Glutamatergic neuron (in vitro differentiated cells): ENCODE measurements around the gene PRR18. TPM values are rescaled to one million over a fixed set of nuclear protein-coding genes. Genes with fewer than 3 reads are reported as not detected.

Source experiments
- DNase-seq: peaks from one replicate; pipeline ENCODE4 v3.0.0; 2022
- H3K27ac Mint-ChIP-seq: one replicate; pipeline ENCODE4 v1.8.0; 2020; ENCODE audit warnings: mild to moderate bottlenecking, mixed read lengths, inconsistent platforms; ENCODE audit not compliant: unreplicated experiment
- H3K27me3 Mint-ChIP-seq: one replicate; pipeline ENCODE4 v1.8.0; 2020; ENCODE audit warnings: mild to moderate bottlenecking, moderate library complexity, mixed read lengths, inconsistent platforms; ENCODE audit not compliant: unreplicated experiment
- H3K36me3 Mint-ChIP-seq: one replicate; pipeline ENCODE4 v1.8.0; 2020; ENCODE audit warnings: mild to moderate bottlenecking, mixed read lengths, inconsistent platforms; ENCODE audit not compliant: unreplicated experiment
- H3K4me1 Mint-ChIP-seq: one replicate; pipeline ENCODE4 v1.8.0; 2020; ENCODE audit warnings: mild to moderate bottlenecking, low read depth, mixed read lengths, inconsistent platforms; ENCODE audit not compliant: unreplicated experiment
- H3K4me3 Mint-ChIP-seq: one replicate; pipeline ENCODE4 v1.8.0; 2020; ENCODE audit warnings: mild to moderate bottlenecking, mixed read lengths, inconsistent platforms; ENCODE audit not compliant: unreplicated experiment
- H3K9me3 Mint-ChIP-seq: one replicate; pipeline ENCODE4 v1.8.0; 2020; ENCODE audit warnings: mild to moderate bottlenecking, moderate library complexity, mixed read lengths, inconsistent platforms; ENCODE audit not compliant: unreplicated experiment
- total RNA-seq: library from RNA; stranded (reverse); fragmentation: NEBNext Ultra II Directional; extraction: Animal tissue kit (Norgen Biotek cat#: 25700); gene quantifications from one replicate; pipeline ENCODE4 v1.2.1, GENCODE V29; 2021; ENCODE audit not compliant: unreplicated experiment
- TF ChIP-seq, protein P1 (sequence below): fragments of 200-600 bp; sonication (generic); IDR thresholded peaks from one replicate; pipeline ENCODE4 v1.5.0; 2021; ENCODE audit not compliant: partially characterized antibody, unreplicated experiment

Gene PRR18
- total RNA-seq, 1 donor from 2014 or later, result not detected

DNA sequence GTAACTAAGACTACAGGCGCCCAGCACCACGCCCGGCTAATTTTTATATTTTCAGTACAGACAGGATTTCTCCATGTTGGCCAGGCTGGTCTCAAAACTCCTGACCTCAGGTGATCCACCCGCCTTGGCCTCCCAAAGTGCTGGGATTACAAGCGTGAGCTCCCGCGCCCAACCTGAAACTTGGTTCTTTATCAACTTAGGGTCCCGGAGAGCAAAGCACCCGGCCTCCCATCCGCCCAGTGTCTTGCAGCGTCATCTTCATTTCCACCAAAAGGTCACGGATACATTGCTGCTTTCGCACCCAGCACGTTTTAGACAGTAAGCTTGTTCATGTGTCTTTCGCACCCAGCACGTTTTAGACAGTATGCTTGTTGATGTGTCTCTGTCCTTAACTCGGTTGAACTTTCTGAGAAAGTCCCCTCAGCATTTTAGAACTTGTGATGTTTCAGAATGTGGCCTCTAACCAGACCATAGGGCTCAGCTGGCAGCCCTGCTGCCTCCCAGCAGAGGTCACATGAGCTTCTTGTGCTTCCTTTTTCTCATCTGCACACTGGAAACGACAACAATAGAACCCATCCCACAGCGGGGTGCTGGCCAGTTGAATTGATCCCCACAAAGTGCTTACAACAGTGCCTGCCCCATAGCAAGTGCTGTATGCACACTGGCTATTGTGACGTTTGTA is 48.8 kb downstream of the PRR18 start:
- H3K36me3 Mint-ChIP-seq, result no peaks in the 10 kb centered on the region
- no peaks in the 10 kb centered on the region for H3K4me1 Mint-ChIP-seq
- DNase-seq, result no peak
- TF ChIP-seq, protein P1, sequence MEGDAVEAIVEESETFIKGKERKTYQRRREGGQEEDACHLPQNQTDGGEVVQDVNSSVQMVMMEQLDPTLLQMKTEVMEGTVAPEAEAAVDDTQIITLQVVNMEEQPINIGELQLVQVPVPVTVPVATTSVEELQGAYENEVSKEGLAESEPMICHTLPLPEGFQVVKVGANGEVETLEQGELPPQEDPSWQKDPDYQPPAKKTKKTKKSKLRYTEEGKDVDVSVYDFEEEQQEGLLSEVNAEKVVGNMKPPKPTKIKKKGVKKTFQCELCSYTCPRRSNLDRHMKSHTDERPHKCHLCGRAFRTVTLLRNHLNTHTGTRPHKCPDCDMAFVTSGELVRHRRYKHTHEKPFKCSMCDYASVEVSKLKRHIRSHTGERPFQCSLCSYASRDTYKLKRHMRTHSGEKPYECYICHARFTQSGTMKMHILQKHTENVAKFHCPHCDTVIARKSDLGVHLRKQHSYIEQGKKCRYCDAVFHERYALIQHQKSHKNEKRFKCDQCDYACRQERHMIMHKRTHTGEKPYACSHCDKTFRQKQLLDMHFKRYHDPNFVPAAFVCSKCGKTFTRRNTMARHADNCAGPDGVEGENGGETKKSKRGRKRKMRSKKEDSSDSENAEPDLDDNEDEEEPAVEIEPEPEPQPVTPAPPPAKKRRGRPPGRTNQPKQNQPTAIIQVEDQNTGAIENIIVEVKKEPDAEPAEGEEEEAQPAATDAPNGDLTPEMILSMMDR, result no peak
- H3K4me3 Mint-ChIP-seq, result no peak overlapping the region
- no peak overlapping the region for H3K27ac Mint-ChIP-seq
- no peaks in the 10 kb centered on the region for H3K9me3 Mint-ChIP-seq
- peaks cover 3% of the 10 kb centered on the region for H3K27me3 Mint-ChIP-seq

DNA sequence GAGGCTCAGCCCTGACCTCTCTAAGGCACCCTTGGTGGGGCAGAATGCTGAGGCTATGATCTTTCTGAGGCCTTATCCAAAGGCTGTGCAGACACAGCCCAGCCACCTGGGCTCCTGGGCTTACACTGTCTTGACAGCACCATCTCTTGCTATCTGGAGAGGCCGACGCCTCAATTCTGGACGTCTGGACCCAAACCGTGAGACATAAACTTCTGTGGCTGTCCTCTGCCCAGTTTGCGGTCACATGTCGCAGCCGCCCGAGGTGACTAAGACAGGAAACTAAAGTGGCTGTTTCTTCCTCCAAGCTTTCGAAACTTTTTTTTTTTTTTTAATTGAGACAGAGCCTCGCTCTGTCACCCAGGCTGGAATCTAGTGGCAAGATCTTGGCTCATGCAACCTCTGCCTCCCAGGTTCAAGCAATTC is 49.3 kb downstream of the PRR18 start:
- DNase-seq, result no peak
- peaks cover 5% of the 10 kb centered on the region for H3K27me3 Mint-ChIP-seq
- TF ChIP-seq, protein P1, result no peak
- no peaks in the 10 kb centered on the region for H3K36me3 Mint-ChIP-seq
- no peaks in the 10 kb centered on the region for H3K9me3 Mint-ChIP-seq
- H3K27ac Mint-ChIP-seq, result no peak overlapping the region
- H3K4me3 Mint-ChIP-seq, result no peak overlapping the region
- H3K4me1 Mint-ChIP-seq, result no peaks in the 10 kb centered on the region

DNA sequence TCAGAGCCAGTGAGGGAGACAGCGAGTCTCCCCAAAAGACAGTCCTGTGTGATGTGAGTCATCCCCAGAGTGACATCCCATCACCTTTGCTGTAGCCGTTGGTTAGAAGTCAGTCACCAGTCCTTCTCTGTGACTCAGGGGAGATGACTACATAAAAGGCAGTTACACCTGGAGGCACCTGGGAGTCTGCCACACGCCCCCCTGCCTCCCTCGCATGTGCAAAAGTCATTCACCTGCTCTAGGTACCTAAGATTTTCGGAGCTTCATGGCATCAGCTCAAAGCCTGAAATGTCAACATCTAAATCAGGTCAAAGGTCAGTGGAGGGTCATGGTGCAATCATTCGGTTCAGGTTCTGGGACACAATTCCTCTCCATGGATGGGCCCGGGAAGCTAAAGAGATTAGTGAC is 50.3 kb downstream of the PRR18 start:
- DNase-seq, result no peak
- H3K9me3 Mint-ChIP-seq, result no peaks in the 10 kb centered on the region
- no peak overlapping the region for H3K27ac Mint-ChIP-seq
- no peaks in the 10 kb centered on the region for H3K36me3 Mint-ChIP-seq
- no peaks in the 10 kb centered on the region for H3K4me1 Mint-ChIP-seq
- H3K27me3 Mint-ChIP-seq, result peaks cover 5% of the 10 kb centered on the region
- H3K4me3 Mint-ChIP-seq, result no peak overlapping the region
- TF ChIP-seq, protein P1, result no peak

Other genes starting within 250 kb of the PRR18 start
- gene TBXT, start 140.5 kb downstream of the PRR18 start, total RNA-seq, result not detected
- gene SFT2D1, start 34.2 kb upstream of the PRR18 start, total RNA-seq, result 23.5 TPM
- 17.0 TPM for gene MPC1, start 74.5 kb upstream of the PRR18 start, total RNA-seq